Endothelial cell of umbilical vein (primary cell): ENCODE data around the gene DDAH2. TPM values are rescaled to one million over a fixed set of nuclear protein-coding genes. Genes with fewer than 3 reads are reported as not detected.

Source experiments
- BruUV-seq: library from RNA; stranded (reverse); fragments of 400-500 nt; replicated peaks from 2 replicates; lab custom pipeline; 2021; lab: Mats Ljungman, UMichigan
- CTCF ChIA-PET: fragments of 300-600, 350-600 bp; sonication (Branson Sonifier 250); formaldehyde crosslinking; loops from one replicate; lab custom pipeline; 2021; ENCODE audit warnings: antibody characterized with exemption, inconsistent platforms; lab: Charles Lee
- POLR2A ChIA-PET: fragments of 300-600, 350-600 bp; sonication (Branson Sonifier 250); formaldehyde crosslinking; loops from one replicate; lab custom pipeline; 2021; ENCODE audit warnings: antibody characterized with exemption, inconsistent platforms; lab: Charles Lee
- DNase-seq: peaks from one replicate; pipeline ENCODE4 v3.0.0-alpha.2; 2011; ENCODE audit warnings: low read depth, low spot score
- FAIRE-seq: peaks from 2 replicates; lab custom pipeline; 2011; peaks lifted over from hg19 to GRCh38; lab: Jason Lieb, UNC
- H2AFZ ChIP-seq: 2 replicates; pipeline ENCODE4 v1.6.0; 2012; ENCODE audit warnings: low read depth, low read length, control low read depth, inconsistent platforms
- H3K27ac ChIP-seq: 2 replicates; pipeline ENCODE4 v1.5.1; 2011; ENCODE audit warnings: low read depth, mild to moderate bottlenecking, control low read depth, low read length, moderate library complexity; ENCODE audit not compliant: insufficient read depth
- H3K27me3 ChIP-seq, 2 experiments: 2 replicates each; pipeline versions ENCODE4 v1.6.0 to v1.6.1; 2011; ENCODE audit warnings: low read length in 2 of 2, mixed read lengths in 1 of 2; ENCODE audit not compliant: control insufficient read depth in 2 of 2, insufficient read depth in 2 of 2
- H3K36me3 ChIP-seq, 2 experiments: 2 replicates in 1 of 2; 3 replicates in 1 of 2; pipeline ENCODE4 v1.5.1; 2011; ENCODE audit warnings: low read length in 2 of 2, mild to moderate bottlenecking in 1 of 2, moderate library complexity in 1 of 2; ENCODE audit not compliant: control insufficient read depth in 2 of 2, insufficient read depth in 2 of 2; ENCODE audit errors: extremely low read depth in 1 of 2
- H3K4me1 ChIP-seq: 3 replicates; pipeline ENCODE4 v1.5.1; 2011; ENCODE audit warnings: mild to moderate bottlenecking, low read length; ENCODE audit not compliant: control insufficient read depth, insufficient read depth; ENCODE audit errors: extremely low read depth
- H3K4me2 ChIP-seq: 2 replicates; pipeline ENCODE4 v1.6.1; 2011; ENCODE audit warnings: low read length, control low read depth, mixed read lengths; ENCODE audit not compliant: insufficient read depth
- H3K4me3 ChIP-seq, 3 experiments: fragments of 200-600 bp in 1 of 3; sonication (generic), shearing (Covaris generic) in 1 of 3; replicated peaks in 1 of 3; 2 replicates each; pipeline ENCODE4 v1.5.1; 2011 to 2016; ENCODE audit warnings: control low read depth in 3 of 3, low read length in 3 of 3, mild to moderate bottlenecking in 2 of 3, inconsistent platforms in 1 of 3, low read depth in 1 of 3, moderate library complexity in 1 of 3; ENCODE audit not compliant: insufficient read depth in 1 of 3
- H3K79me2 ChIP-seq: 2 replicates; pipeline ENCODE4 v1.6.0; 2012; ENCODE audit warnings: low read length, inconsistent platforms; ENCODE audit not compliant: control insufficient read depth, insufficient read depth
- H3K9ac ChIP-seq: replicated peaks from 2 replicates; pipeline ENCODE3; 2011; ENCODE audit warnings: low read length, control low read depth; ENCODE audit not compliant: insufficient read depth; ENCODE audit errors: extremely low read depth
- H3K9me1 ChIP-seq: replicated peaks from 3 replicates; pipeline ENCODE4 v1.6.0; 2011; ENCODE audit warnings: mild to moderate bottlenecking, low read length; ENCODE audit not compliant: control insufficient read depth, insufficient read depth; ENCODE audit errors: extremely low read depth
- H3K9me3 ChIP-seq: replicated peaks from 2 replicates; pipeline ENCODE4 v1.5.1; 2012; ENCODE audit warnings: low read length, inconsistent platforms; ENCODE audit not compliant: control insufficient read depth, insufficient read depth
- H4K20me1 ChIP-seq: replicated peaks from 2 replicates; pipeline ENCODE3; 2011; ENCODE audit warnings: mild to moderate bottlenecking, low read length; ENCODE audit not compliant: control insufficient read depth, insufficient read depth; ENCODE audit errors: extremely low read depth
- CTCF ChIP-seq, 2 donors: IDR thresholded peaks; 1 replicate in 1 of 2; 2 replicates in 1 of 2; pipeline ENCODE4 v1.5.1; 2011; ENCODE audit warnings: low read length in 2 of 2, mild to moderate bottlenecking in 2 of 2, moderate library complexity in 2 of 2, control low read depth in 1 of 2, inconsistent platforms in 1 of 2, low read depth in 1 of 2; ENCODE audit not compliant: insufficient read depth in 1 of 2; ENCODE audit errors: extremely low read depth in 1 of 2
- EZH2 ChIP-seq: IDR thresholded peaks from 2 replicates; pipeline ENCODE4 v1.6.1; 2012; ENCODE audit warnings: borderline replicate concordance, low read depth, mild to moderate bottlenecking, moderate library complexity, low read length, inconsistent platforms; ENCODE audit not compliant: severe bottlenecking
- FOS ChIP-seq: IDR thresholded peaks from 2 replicates; pipeline ENCODE4 v1.6.1; 2011; ENCODE audit warnings: mild to moderate bottlenecking, low read length, moderate library complexity, borderline replicate concordance; ENCODE audit not compliant: insufficient read depth
- GATA2 ChIP-seq: IDR thresholded peaks from 2 replicates; pipeline ENCODE4 v1.7.0; 2011; ENCODE audit warnings: low read depth, mild to moderate bottlenecking, moderate library complexity, mixed read lengths, low read length; ENCODE audit not compliant: insufficient read length, insufficient read depth
- JUN ChIP-seq: IDR thresholded peaks from 2 replicates; pipeline ENCODE4 v1.6.1; 2011; ENCODE audit warnings: borderline replicate concordance, low read depth; ENCODE audit not compliant: insufficient read length, insufficient read depth
- MAX ChIP-seq: IDR thresholded peaks from 2 replicates; pipeline ENCODE4 v1.6.1; 2011; ENCODE audit not compliant: insufficient read depth, insufficient read length
- MYC ChIP-seq: IDR thresholded peaks from one replicate; pipeline ENCODE4 v1.6.1; 2011; ENCODE audit warnings: mild to moderate bottlenecking, low read depth, low read length
- POLR2A ChIP-seq: IDR thresholded peaks from 2 replicates; pipeline ENCODE4 v1.6.1; 2012; ENCODE audit warnings: low read depth, mild to moderate bottlenecking, control low read depth, low read length
- POLR2AphosphoS5 ChIP-seq: IDR thresholded peaks from 2 replicates; pipeline ENCODE4 v1.6.1; 2012; ENCODE audit warnings: low read depth, mild to moderate bottlenecking, control low read depth, low read length, moderate library complexity; ENCODE audit not compliant: insufficient read depth
- dilution Hi-C: fragments of 300-500 bp; cut with MboI; formaldehyde crosslinking; loops from one replicate; pipeline ENCODE4 v1.15.0; 2019; ENCODE audit warnings: low sequenced_read_pairs; ENCODE audit not compliant: extremely low pct_ligation_motif_present
- intact Hi-C: fragments of 100-400 bp; cut with micrococcal nuclease; formaldehyde crosslinking; loops from one replicate; pipeline ENCODE4 v1.10.0; 2022
- polyA plus RNA-seq, 4 experiments: library from polyadenylated mRNA; depleted of rRNA in 3 of 4; stranded (reverse) in 3 of 4; unstranded in 1 of 4; fragments of >200 nt; gene quantifications; 2 replicates each; pipeline versions ENCODE4 v1.2.1 to v1.2.3, GENCODE V29; 2011 to 2012; ENCODE audit warnings: missing spikeins in 1 of 4
- total RNA-seq: library from RNA; stranded (reverse); gene quantifications from 2 replicates; pipeline ENCODE4 v1.2.3, GENCODE V29; 2021

The DDAH2 gene
- total and polyA plus RNA-seq, 2 donors (not counting 3 experiments of a cell fraction or from before 2014, with no cell fraction given): 109 to 176 TPM

GRCh38 chr6:31692353-31692752 lies 36.7 kb downstream of the DDAH2 start:
- Histone ChIP-seq H3K4me1 (peaks cover 10% of the 10 kb centered on the region), H3K9me3 (no peaks in the 10 kb centered on the region), H3K4me2 (no peak overlapping the region), H2AFZ (no peak overlapping the region), H3K79me2 (no peaks in the 10 kb centered on the region), H3K36me3 (peaks cover 6 to 46% of the 10 kb centered on the region in 2 experiments), H3K9me1 (no peaks in the 10 kb centered on the region), H3K27me3 (no peaks in the 10 kb centered on the region), H3K4me3 (no peak overlapping the region), H4K20me1 (no peaks in the 10 kb centered on the region), H3K27ac (no peak overlapping the region), H3K9ac (no peak overlapping the region)
- dilution Hi-C loops: no loop called here
- intact Hi-C loops: no loop called here
- no TSS peak for BruUV-seq
- FAIRE-seq: no peak
- no peak for DNase-seq
- POLR2A ChIA-PET: no interaction called here
- CTCF ChIA-PET: interaction anchor here (1.4 to 2.1 kb wide), 2 partner anchors 114 to 138 kb away, joined by 4 to 5 read pairs; partner anchors contain the start of gene LSM2
- no peak for TF ChIP-seq POLR2AphosphoS5
- TF ChIP-seq GATA2: no peak
- TF ChIP-seq MYC: no peak
- TF ChIP-seq FOS: no peak
- TF ChIP-seq MAX: no peak
- TF ChIP-seq EZH2: no peak
- TF ChIP-seq JUN: no peak
- TF ChIP-seq POLR2A: no peak
- no peak for TF ChIP-seq CTCF (IDR thresholded peaks at IDR 0.05; ENCODE audit: extremely low read depth in 1 of 2, insufficient read depth in 1 of 2, low read depth in 1 of 2, low read length in 2 of 2)
